ENCODE measurements around the gene SLC37A3.
"Not testable (repeated sequence)": the region's sequence is repeated elsewhere in the genome, so short reads cannot be mapped to it uniquely, and the experiment has no call there.

The SLC37A3 gene

DNA sequence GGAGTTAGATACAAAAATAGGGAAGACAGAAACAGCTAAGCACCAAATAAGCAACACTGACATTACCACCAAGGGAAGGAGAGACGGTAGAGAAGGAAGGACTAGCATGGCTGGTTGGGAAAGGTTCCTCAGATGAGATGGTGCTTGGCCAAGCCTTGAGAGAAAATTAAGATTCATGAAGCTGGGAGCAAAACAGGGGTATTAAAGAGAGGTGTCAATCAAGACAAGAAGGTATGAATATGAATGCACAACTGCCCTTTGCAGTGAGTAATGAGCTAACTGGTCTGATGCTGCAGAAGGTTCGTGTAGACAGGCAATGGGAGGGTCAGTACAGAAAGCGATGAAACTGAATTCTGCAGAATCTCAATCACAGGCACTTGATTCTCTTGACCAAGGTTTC, 67.7 kb downstream of the SLC37A3 start:
- Histone ChIP-seq H3K27ac (ENCODE audit: low read depth, low read length) (no peak overlapping the region), H3K27me3 (ENCODE audit: control insufficient read depth, insufficient read depth, low read length) (no peaks in the 10 kb centered on the region), H3K9ac (ENCODE audit: low read length) (no peak overlapping the region), H3K36me3 (ENCODE audit: control insufficient read depth, insufficient read depth, low read length) (peaks cover 2% of the 10 kb centered on the region), H3K4me1 (ENCODE audit: control insufficient read depth, insufficient read depth, low read length) (peaks cover 6% of the 10 kb centered on the region), H3K4me3 (ENCODE audit: low read length) (no peak overlapping the region)

- peaks cover 7% of the 10 kb centered on the region for H3K4me1 ChIP-seq (ENCODE audit: control insufficient read depth, insufficient read depth, low read length)
- no peaks in the 10 kb centered on the region for H3K27me3 ChIP-seq (ENCODE audit: control insufficient read depth, insufficient read depth, low read length)
- peaks cover 2% of the 10 kb centered on the region for H3K36me3 ChIP-seq (ENCODE audit: control insufficient read depth, insufficient read depth, low read length)
- H3K4me3 ChIP-seq (ENCODE audit: low read length): no peak overlapping the region
- H3K27ac ChIP-seq (ENCODE audit: low read depth, low read length): no peak overlapping the region
- no peak overlapping the region for H3K9ac ChIP-seq (ENCODE audit: low read length)
Observed at GRCh38 chr7:140330128-140330527, 68.2 kb downstream of the SLC37A3 start.

DNA sequence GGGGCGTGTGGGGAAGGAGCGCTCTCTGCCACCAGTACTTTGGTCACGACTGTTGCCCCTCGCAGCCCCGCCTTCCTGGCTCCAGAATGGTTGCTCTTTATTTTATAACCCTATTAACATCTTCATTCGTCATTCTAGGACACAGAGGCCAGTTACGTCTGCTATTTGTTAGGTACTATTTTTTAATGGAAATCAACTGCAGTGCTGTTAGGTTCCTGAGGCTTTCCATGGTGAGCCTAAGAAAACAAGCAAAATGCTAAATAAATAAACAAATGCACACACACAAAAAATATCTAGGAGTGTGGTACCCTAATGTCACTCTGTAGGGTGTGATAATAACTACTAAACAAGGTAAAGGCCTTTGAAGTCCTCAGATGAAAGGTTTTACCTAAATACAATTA, 71.1 kb downstream of the SLC37A3 start:
- Histone ChIP-seq H3K4me3 (ENCODE audit: low read length) (no peak overlapping the region), H3K4me1 (ENCODE audit: control insufficient read depth, insufficient read depth, low read length) (peaks cover 7% of the 10 kb centered on the region), H3K27ac (ENCODE audit: low read depth, low read length) (no peak overlapping the region), H3K27me3 (ENCODE audit: control insufficient read depth, insufficient read depth, low read length) (no peaks in the 10 kb centered on the region), H3K36me3 (ENCODE audit: control insufficient read depth, insufficient read depth, low read length) (peaks cover 2% of the 10 kb centered on the region), H3K9ac (ENCODE audit: low read length) (no peak overlapping the region)

DNA sequence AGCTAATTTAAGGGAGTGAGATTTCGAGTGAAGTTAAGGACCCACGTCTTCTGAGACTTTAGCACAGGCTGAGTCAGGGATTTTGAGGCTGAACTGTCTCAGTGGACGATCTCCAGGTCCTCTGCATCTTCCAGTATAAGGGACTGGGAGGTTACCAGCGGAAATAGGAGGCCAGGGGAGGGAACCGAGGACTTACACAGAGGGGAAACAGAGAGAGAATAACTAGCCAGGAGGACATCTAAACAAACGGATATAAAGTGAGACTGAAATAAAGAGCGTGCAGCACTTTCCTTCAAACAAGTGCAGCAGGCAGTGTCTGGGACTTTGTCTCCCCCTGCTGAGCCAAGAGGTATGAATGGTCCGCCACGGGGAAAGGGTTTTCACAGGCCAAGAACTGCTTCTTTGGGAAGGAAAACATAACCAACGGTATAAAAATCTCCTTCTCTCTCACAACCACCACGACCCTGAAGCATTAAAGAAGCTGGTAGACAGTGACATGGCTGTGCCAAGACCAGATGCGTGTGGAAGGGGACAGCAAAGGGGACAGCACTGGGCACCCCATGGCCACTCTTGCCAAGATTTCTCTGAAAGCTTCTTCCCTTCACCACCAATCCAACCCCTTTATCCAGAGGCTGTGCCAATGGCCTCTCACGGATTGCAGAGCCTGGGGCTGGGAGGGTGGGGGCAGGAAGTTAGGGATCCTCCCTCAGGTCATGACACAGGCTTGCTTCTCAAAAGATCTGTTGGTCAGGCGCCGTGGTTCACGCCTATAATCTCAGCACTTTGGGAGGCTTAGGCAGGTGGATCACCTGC, 72.0 kb downstream of the SLC37A3 start:
- H3K36me3 ChIP-seq (ENCODE audit: control insufficient read depth, insufficient read depth, low read length): peaks cover under 1% of the 10 kb centered on the region
- no peak overlapping the region for H3K9ac ChIP-seq (ENCODE audit: low read length)
- peak overlapping the region; percentile 51 for H3K4me3 ChIP-seq (ENCODE audit: low read length)
- H3K4me1 ChIP-seq (ENCODE audit: control insufficient read depth, insufficient read depth, low read length): peaks cover 7% of the 10 kb centered on the region
- peak overlapping the region; percentile 27 for H3K27ac ChIP-seq (ENCODE audit: low read depth, low read length)
- no peaks in the 10 kb centered on the region for H3K27me3 ChIP-seq (ENCODE audit: control insufficient read depth, insufficient read depth, low read length)

DNA sequence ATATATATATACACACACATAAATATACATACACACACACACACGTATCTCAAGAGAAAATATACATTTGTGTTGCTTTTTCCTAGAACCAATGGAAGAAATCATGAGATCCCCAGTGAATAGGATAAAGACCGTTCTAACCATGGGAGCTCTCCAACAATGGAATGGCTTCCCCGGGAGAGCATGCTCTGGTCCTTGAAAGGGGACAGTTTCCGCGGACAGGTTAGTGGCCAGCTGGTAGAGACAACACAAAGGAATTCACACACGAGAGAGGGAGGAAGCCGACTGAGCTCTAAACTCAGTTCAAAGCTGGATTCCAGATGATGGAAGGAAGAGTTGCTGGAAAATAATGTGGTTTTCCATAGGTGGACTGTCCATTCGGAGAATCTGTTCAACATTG, 72.7 kb downstream of the SLC37A3 start:
- peaks cover 7% of the 10 kb centered on the region for H3K4me1 ChIP-seq (ENCODE audit: control insufficient read depth, insufficient read depth, low read length)
- peak overlapping the region; percentile 51 for H3K4me3 ChIP-seq (ENCODE audit: low read length)
- no peaks in the 10 kb centered on the region for H3K36me3 ChIP-seq (ENCODE audit: control insufficient read depth, insufficient read depth, low read length)
- no peaks in the 10 kb centered on the region for H3K27me3 ChIP-seq (ENCODE audit: control insufficient read depth, insufficient read depth, low read length)
- H3K9ac ChIP-seq (ENCODE audit: low read length): no peak overlapping the region
- no peak overlapping the region for H3K27ac ChIP-seq (ENCODE audit: low read depth, low read length)

DNA sequence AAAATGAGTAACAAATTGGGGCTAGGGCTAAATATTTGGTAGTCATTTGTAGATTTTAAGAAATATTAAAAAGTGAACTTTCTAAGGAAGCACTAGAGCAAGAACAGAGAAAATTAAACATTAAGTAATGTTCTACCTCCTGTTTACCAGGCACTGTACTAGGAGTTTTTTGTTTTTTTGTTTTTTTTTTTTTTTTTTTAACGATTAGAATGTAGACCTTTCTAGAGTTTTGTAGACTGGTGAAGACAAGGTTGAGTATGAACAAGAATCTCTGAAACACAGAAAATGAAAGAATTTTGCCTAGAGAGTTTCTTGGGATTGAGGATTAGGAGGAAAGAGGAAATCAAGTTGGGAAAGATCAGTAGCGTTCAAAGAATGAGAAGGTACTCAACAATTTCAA, 73.6 kb downstream of the SLC37A3 start:
- H3K4me1 ChIP-seq (ENCODE audit: control insufficient read depth, insufficient read depth, low read length): peaks cover 7% of the 10 kb centered on the region

DNA sequence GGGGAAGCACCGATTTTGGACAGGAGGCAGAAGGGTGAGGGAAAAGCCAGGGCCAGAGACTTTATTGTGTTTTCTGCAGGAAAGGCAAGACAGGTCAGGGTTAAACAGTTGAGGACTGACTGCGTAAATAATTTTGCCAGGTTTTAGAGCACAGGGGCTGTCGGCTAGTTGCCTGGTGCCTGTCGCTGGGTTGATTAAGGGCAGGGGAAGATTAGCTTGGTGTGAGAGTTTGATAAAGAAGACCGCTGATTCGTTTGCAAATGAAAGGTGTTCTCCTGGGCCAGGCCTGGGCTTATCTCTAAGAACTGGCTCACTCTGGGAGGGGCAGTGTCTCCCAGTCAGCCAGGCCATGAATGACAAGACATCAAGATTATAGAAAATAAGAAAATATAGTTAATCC, 75.6 kb downstream of the SLC37A3 start:
- Histone ChIP-seq H3K27ac (ENCODE audit: low read depth, low read length) (no peak overlapping the region), H3K9ac (ENCODE audit: low read length) (no peak overlapping the region), H3K27me3 (ENCODE audit: control insufficient read depth, insufficient read depth, low read length) (no peaks in the 10 kb centered on the region), H3K4me1 (ENCODE audit: control insufficient read depth, insufficient read depth, low read length) (peaks cover 7% of the 10 kb centered on the region), H3K4me3 (ENCODE audit: low read length) (no peak overlapping the region), H3K36me3 (ENCODE audit: control insufficient read depth, insufficient read depth, low read length) (no peaks in the 10 kb centered on the region)

More for the DNA sequence above, 73.6 kb downstream of the SLC37A3 start:
- Histone ChIP-seq H3K36me3 (ENCODE audit: control insufficient read depth, insufficient read depth, low read length) (no peaks in the 10 kb centered on the region), H3K27me3 (ENCODE audit: control insufficient read depth, insufficient read depth, low read length) (no peaks in the 10 kb centered on the region), H3K4me3 (ENCODE audit: low read length) (no peak overlapping the region), H3K9ac (ENCODE audit: low read length) (no peak overlapping the region), H3K27ac (ENCODE audit: low read depth, low read length) (peak overlapping the region; percentile 25)

GRCh38 chr7:140320078-140320477, 78.3 kb downstream of the SLC37A3 start:
- H3K27me3 ChIP-seq (ENCODE audit: control insufficient read depth, insufficient read depth, low read length); H3K4me3 ChIP-seq (ENCODE audit: low read length); H3K9ac ChIP-seq (ENCODE audit: low read length); H3K27ac ChIP-seq (ENCODE audit: low read depth, low read length); H3K36me3 ChIP-seq (ENCODE audit: control insufficient read depth, insufficient read depth, low read length): not testable (repeated sequence)
- H3K4me1 ChIP-seq (ENCODE audit: control insufficient read depth, insufficient read depth, low read length): peaks cover 18% of the 10 kb centered on the region

GRCh38 chr7:140317999-140318398, 80.3 kb downstream of the SLC37A3 start:
- H3K4me1 ChIP-seq (ENCODE audit: control insufficient read depth, insufficient read depth, low read length): peaks cover 21% of the 10 kb centered on the region
- no peaks in the 10 kb centered on the region for H3K36me3 ChIP-seq (ENCODE audit: control insufficient read depth, insufficient read depth, low read length)
- no peak overlapping the region for H3K4me3 ChIP-seq (ENCODE audit: low read length)
- no peak overlapping the region for H3K27ac ChIP-seq (ENCODE audit: low read depth, low read length)
- no peak overlapping the region for H3K9ac ChIP-seq (ENCODE audit: low read length)
- no peaks in the 10 kb centered on the region for H3K27me3 ChIP-seq (ENCODE audit: control insufficient read depth, insufficient read depth, low read length)

- Histone ChIP-seq H3K4me3 (ENCODE audit: low read length) (no peak overlapping the region), H3K4me1 (ENCODE audit: control insufficient read depth, insufficient read depth, low read length) (peaks cover 21% of the 10 kb centered on the region), H3K9ac (ENCODE audit: low read length) (no peak overlapping the region), H3K27me3 (ENCODE audit: control insufficient read depth, insufficient read depth, low read length) (no peaks in the 10 kb centered on the region), H3K27ac (ENCODE audit: low read depth, low read length) (no peak overlapping the region), H3K36me3 (ENCODE audit: control insufficient read depth, insufficient read depth, low read length) (no peaks in the 10 kb centered on the region)
Observed at GRCh38 chr7:140317597-140317996, 80.7 kb downstream of the SLC37A3 start.

DNA sequence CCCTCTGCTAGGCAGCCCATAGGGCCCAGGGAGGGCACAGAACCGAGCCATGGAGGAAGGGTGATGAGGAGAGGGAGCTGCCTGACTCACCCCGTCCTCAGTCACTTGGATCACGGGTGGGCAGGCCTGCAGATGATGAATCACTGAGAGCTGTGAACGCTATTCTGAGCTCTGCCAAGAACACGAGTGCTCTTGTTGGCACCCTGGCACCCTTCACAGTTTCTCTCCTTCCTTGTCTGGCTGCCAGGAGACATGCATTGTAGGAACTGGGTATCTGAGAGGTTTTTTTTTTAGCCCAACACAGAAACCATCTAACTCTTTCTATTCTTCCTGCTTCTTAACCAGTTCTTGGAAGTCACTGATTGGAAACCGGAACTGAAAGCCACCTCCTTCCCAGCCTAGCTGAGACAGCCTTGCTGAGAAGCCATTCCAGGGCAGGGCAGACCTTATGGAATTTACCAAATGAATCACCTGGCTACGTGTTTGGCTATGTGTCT, 82.1 kb downstream of the SLC37A3 start:
- Histone ChIP-seq H3K36me3 (ENCODE audit: control insufficient read depth, insufficient read depth, low read length) (no peaks in the 10 kb centered on the region), H3K27ac (ENCODE audit: low read depth, low read length) (peak overlapping the region; percentile 87), H3K27me3 (ENCODE audit: control insufficient read depth, insufficient read depth, low read length) (no peaks in the 10 kb centered on the region), H3K9ac (ENCODE audit: low read length) (peak overlapping the region; percentile 19), H3K4me3 (ENCODE audit: low read length) (peak overlapping the region; percentile 57), H3K4me1 (ENCODE audit: control insufficient read depth, insufficient read depth, low read length) (peaks cover 21% of the 10 kb centered on the region)

DNA sequence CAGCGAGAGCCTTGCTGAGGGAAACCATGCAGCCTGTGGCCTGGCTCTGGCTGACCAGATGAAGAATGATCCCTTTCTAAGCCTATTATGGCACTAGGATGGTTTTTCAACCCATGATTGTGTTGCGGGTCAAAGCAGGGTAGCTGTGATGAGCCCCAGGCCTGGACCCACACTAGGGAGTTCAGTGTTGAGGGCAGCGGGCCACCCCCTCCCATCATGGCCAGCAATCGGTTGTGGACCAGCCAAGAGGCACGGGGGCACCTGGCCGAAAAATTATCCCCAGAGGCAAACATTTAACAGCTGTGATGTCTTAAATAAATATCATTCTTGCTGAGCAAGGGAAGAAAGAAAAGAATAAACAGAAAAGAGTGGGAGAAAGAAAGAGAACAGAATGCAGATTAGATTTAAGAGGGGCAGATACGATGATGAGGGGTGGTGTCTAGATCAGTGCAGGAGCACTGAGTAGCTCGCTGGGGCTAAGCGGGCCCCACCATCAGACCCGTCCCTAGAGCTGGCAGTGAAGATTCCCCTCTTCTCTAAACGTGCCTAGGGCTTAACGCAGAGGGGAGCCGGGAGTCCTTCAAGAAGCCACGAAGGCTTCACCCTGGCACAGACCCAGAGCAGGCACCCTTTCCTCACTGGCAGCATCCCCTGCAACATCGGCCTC, 82.7 kb downstream of the SLC37A3 start:
- Histone ChIP-seq H3K4me1 (ENCODE audit: control insufficient read depth, insufficient read depth, low read length) (peaks cover 21% of the 10 kb centered on the region), H3K27ac (ENCODE audit: low read depth, low read length) (peak overlapping the region; percentile 87), H3K4me3 (ENCODE audit: low read length) (peak overlapping the region; percentile 57), H3K36me3 (ENCODE audit: control insufficient read depth, insufficient read depth, low read length) (no peaks in the 10 kb centered on the region), H3K9ac (ENCODE audit: low read length) (no peak overlapping the region), H3K27me3 (ENCODE audit: control insufficient read depth, insufficient read depth, low read length) (no peaks in the 10 kb centered on the region)
